T-helper 22 cell (primary cell): ENCODE data around the gene HNF4A.

Experiments used
- DNase-seq: peaks from one replicate; pipeline ENCODE4 v3.0.0-alpha.2; 2020; ENCODE audit warnings: low read depth

The HNF4A gene

DNA sequence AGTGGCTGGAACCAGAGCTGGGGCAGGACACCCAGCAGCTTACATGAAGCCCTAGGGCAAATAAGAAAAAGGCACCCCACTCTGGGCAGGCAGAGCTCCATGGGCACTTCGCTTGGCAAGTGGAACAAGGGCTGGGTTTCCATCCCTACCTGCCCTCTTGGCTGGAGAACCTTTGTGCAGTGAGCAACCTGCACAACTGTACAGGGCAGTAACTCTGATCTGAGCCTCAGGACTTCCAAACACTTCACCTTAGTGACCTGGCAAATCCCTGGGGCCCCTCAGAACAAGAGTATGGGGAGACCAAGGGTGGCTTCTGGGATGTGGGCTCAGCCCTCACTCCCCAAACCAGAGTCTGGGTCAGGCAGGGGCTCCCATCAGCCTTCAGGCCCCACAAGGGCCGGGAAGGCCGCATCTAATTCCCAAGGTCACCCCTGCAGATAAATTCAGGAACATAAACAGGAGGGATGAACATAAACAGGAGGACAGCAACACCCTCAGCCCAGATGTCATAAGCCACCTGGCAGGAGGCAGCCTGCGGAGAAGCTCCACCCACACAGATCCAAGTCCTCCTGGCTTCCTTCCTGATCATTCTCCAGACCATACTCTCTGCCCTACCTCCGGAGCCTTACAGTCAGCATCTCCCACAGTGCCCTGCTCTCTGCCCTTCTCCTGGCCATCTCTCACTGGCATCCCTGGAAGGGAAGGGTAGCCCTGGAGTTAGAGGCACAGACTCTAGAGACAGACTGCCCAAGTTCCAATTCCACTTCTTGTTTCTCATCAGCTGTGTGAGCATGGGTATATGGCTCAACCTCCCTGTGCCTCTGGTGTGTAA is 37.5 kb downstream of the HNF4A start:
- DNase-seq: no peak

DNA sequence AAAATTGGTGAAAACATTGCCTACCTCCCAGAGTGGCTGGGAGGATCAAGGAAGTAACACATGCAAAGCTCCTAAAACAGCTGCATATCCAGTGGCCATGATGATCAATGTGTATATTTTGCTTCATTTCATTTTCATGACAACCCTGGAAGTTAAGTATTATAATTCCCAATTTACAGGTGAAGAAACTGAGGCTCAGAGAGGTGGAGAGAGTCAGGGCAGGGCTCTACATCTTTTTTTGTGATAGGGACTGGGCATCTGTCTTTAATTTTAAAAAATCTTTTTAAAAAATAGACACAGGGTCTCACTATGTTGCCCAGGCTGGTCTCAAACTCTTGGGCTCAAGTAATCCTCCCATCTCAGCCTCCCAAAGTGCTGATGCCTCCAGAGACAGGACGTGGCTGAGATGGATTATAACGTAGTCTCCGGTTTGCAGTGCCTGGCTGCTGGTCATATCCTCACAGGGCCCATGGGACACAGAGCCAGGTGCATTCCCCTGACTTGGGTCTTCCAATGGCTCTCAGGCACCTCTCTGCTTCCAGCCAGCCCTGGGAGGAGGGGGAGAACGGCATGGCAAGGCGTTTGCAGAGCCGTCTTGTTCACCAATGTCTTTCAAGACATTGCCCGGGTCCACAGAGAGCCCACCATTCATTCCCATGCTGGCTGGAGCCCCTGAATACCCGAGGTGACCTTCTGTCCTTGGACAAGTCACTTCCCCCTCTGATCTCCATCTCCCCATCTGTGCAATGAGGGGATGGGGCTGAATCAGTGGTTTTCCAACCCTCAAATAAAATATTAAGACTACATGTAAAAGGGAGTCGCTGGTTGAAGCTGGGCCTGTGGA is 38.3 kb downstream of the HNF4A start:
- no peak for DNase-seq

DNA sequence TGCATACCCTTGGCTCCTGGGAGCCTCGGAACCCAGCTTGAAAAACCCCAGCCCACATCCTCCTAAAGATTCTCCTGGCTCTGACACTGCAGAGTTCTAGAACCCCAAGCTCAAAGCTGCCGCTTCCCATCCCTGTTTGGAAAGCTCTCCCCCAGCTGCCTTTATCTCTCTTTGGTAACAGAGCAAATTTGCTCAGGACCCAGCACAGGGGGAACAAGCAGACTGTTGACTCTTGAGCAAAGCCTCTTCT is 38.9 kb downstream of the HNF4A start:
- no peak for DNase-seq

DNA sequence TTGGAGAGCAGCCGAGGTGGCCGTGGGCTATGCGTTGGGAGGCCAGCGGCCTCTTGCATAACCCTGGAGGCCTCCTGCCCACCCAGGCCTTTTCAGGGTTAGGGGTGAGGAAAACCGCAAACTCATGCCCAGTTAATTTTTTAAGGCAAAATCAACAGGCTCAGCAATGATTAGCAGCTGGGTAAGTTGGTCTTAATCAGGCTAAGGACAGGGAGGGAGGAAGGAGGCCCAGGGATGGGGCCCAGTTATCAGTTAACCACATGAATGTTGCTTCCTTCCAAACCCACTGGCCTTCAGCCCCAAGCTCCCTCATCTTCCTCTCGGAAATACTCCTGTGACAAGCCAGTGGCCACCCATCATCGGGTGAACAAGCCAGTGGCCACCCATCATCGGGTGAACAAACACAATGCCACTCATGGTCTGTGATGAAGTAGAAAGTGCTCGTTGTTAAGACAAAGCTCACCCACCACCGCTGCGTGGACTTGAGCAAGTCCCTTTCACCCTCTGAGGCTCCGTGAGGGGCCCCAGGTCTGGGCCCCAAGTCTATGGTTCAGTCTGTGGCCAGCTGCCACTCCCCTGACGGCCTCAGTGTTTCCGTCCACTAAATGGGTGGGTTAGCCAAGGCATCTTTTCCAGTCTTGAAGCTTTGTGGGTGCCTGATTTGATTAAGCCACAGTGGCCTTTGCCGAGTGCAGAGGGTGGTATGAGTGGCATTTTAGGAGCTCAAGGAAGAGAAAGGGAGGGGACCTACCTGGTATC is 39.4 kb downstream of the HNF4A start:
- no peak for DNase-seq

DNA sequence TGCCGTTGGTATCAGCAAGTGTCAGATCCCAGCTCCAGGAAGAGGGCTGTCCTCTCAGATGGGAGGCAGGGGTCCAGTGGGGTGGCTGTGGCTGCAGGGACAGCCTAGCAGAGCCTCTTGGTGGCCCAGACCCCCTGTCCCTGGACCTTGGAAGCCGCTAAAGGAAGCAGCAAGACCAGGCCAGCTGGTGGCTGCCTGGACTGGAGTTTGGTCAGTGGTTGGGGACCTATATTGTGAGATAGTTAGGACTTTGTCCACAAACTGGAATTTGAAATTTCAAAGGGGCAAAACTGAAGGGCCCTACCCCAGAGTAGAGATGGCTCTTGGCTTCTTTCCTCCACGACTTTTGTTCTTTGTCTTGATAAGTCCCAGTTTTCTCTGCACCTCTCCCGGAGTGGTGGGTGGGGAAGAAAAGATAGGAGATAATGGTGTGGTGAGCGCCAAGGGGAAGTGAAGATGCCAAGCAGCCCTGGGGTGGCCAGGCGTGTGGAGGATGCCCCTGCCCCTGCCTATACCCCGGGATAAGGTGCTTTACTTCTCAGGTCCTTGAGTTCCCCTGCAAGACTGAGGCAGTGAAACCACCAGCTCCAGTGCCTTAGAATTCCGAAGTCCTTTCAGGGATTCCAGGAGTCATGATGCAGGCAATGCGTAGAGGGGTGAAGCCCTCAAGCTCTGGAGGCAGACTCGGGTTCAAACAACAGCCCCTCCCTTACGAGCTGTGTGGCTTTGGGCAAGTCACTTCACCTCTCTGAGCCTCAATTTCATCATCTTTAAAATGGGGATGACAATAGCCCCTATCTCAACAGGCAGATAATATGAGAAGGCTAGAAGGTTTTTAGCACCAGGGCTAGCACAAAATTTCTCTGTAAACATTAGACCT is 40.2 kb downstream of the HNF4A start:
- no peak for DNase-seq

DNA sequence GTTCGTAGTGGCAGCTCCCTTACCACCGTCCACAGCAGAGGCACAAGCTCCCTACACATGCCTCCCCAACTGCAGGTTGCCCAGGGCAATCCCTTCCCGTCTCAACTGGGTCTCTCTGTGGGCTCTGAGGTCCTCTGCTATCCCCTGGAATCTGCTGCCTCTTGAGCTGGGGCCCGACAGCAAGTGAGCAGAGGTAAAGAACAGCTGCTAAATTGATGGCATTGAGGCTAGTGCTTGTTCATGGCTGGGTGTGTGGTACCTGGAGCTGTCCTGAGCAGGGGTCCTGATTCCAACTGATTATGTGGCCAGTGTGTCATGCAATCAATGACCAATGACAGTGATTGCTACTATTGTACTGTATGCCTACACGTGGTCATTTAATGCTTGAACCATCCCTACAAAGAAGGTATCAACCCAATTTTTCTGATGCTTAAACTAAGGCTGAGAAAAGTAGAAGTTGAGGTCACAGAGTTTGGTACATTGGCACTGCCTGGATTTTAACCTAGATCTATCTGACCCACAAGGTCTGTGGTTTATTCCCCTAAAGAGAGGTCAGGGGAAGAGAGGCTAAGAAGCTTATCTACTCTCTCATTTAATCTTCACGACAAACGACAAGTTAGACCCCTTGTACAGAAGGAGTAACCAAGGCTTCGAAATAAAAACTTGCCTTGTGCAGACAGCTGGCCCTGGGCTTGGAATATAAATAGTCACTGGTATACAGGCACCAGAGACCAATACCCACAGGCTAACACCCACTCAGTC is 41.1 kb downstream of the HNF4A start:
- DNase-seq: no peak

DNA sequence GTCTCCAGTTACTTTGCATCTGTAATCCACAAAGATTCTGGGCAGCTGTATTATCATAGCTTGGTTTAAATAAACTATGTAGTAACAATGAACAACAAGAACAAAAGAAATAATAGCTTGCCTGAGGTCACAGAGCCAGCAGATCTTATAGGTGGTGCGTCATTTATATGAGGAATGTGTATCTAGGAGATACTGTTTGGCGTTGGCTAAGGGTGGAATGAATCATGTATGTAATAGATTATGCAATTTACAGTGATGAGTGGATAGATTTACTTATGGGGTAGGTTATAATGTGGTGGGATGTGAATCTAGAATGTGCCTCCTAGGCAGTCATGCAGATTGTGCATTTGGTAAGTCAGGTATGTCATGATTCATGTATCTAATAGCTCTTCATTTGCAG is 42.8 kb downstream of the HNF4A start:
- DNase-seq: no peak

DNA sequence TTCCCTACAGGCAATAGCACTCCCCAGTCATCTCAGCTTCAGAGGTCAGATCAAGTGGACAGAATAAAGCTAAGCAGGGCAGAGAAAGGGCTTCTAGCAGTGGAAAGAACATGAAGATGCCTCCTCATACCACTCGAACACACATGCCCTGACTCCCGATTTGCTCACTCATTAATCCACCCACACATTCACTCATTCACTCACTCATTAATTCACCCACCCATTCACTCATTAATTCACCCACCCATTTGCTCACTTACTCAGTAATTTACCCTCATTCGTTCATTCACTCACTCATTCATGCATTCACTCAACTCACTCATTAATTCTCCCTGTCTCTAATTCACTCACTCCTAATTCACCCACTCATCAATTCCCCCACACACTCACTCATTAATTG is 43.9 kb downstream of the HNF4A start:
- DNase-seq: no peak

DNA sequence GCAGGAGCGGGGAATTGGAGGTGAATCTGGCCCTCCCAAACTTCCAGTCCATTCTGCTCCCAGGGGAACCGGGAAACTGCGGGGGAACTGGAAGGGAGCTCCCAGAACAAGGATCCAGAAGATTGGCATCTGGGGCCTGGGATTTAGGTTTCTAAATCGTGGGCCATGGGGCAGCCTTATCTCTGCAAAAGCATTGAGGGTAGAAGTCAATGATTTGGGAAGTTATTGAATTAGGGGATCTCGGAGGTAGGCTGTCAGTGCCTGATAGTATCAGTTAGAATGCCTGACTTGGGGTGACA is 45.1 kb downstream of the HNF4A start:
- no peak for DNase-seq

DNA sequence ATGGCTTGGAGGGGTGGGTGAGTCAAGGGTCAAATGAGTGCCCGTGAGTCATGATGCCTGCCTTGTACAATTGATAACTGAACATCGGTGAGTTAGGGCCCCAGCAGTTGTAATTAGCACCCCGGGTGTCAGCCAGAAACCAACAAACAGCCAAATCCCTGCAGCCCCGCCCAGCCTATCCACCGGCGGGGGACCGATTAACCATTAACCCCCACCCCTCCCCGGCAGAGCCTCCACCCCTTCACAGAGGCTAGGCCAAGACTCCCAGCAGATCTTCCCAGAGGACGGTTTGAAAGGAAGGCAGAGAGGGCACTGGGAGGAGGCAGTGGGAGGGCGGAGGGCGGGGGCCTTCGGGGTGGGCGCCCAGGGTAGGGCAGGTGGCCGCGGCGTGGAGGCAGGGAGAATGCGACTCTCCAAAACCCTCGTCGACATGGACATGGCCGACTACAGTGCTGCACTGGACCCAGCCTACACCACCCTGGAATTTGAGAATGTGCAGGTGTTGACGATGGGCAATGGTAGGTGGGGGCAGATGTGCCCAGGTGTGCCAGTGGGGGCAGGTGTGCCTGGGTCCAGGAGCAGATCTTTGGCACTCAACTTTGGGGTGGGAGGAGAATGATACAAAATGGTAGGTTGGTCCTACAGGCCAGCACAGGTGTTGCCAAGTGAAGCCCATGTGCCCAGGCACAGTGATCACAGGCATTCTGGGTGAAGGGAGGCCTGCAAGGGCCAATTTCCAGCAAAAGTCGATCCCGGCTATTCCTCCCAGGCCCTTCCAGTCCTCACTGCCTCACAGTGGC is 45.7 kb downstream of the HNF4A start:
- no peak for DNase-seq

DNA sequence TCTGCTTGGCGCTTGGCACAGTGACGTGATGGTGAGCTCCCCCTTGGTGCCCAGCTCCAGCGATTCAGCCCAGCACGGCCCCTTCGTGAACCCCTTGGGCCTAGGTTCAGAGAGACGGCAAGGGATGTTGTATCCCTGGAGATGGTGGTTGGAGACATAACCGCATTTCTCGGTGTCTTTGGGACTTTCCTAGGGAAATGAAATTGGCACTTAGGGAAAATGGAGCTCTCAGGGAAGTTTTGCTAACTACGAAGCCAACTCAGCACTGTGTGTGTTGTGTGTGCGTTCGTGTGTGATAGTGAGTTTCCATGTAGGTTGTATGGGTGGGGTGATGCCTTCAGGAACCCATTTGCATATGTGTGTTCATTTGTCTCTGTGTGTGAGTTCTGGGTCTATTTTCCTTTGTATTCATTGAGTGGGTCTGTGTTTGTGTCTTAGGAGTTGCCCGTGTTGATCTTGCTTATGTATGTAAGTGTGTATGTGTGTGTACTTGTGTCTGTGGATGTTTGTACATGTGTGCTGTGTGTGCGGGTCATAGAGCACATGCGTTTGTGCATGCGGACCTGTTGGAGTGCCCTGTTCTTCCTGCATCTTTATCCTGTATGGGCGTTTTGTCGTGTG is 46.4 kb downstream of the HNF4A start:
- DNase-seq: no peak

DNA sequence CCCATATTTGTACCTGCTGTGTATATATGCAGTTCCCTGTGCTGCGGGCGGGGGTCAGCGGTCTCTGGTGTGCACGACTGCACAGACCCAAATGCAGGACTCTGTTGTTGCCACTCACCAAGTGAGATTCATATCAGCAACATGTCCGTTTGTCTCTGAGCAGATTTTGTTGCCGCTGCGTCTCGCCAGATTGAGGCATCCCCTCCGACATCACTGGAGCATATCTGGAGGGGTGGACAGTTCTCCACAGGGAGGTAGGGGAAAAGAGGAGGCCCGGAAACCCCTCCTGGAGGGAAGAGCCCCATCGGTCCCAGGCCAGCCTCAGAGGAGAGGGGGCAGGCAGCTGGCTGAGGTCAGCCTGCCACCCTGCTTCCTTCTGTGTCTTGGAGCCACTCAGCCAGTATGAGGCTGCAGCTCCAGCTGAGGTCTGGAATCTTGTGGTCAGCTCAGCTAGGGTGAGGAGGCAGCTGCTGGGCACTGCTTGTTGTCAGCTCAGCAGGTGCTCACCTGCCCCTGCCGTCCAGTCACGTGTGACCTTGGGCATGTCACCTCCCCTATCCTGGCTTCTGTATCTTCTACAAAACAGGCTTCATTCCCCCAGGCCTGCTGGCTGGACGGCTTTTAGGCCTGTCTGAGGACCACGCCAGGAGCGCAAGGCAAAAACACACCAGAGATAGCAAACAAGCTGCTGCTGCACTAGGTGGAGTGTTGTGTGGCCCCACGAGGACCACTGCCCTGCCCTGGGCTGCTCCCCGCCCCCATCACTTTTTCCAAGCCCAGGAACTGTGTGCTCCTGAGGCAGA is 47.1 kb downstream of the HNF4A start:
- DNase-seq: no peak

DNA sequence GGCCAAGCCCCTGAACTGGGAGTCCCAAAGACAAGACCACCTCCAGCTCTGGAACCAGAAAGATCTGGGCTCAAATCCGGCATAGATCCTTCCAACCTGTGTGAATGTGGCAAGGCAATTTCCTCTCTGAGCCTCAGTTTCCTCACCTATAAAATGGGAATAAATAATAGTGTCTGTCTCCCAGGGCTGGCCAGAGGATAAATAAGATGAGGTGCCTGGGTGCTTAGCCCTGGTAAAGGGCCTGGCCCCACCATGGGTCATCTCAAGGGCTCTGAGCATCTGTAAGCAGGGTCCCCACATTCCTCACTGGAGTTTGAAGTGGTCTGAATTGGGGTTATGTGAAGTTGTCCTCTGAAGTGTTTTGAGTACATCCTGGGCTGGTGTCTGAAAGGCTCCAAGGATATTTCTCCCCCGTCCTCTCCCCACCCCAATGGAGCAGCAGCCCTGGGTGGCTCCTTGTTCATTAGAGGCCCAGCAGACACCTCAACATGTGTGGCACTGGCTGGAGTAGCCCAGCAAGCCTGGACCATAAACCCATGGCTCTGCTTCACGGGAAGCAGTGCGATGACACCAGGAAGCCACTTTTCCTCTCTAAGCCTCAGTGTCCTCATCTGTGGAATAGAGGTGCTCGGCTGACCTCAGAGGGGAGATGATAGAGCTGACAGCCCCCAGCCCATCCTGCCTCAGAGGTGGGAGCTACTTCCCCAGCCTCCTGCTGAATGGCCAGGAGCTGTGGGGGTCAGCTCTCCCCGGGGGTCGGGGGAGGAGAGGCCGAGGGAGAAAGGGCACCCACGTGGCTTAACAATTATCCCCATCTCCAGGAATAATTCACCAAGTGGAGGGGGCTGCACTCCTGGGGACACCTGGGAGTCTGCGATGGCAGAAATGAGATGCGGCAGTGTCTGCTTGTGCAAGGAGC is 48.0 kb downstream of the HNF4A start:
- no peak for DNase-seq

DNA sequence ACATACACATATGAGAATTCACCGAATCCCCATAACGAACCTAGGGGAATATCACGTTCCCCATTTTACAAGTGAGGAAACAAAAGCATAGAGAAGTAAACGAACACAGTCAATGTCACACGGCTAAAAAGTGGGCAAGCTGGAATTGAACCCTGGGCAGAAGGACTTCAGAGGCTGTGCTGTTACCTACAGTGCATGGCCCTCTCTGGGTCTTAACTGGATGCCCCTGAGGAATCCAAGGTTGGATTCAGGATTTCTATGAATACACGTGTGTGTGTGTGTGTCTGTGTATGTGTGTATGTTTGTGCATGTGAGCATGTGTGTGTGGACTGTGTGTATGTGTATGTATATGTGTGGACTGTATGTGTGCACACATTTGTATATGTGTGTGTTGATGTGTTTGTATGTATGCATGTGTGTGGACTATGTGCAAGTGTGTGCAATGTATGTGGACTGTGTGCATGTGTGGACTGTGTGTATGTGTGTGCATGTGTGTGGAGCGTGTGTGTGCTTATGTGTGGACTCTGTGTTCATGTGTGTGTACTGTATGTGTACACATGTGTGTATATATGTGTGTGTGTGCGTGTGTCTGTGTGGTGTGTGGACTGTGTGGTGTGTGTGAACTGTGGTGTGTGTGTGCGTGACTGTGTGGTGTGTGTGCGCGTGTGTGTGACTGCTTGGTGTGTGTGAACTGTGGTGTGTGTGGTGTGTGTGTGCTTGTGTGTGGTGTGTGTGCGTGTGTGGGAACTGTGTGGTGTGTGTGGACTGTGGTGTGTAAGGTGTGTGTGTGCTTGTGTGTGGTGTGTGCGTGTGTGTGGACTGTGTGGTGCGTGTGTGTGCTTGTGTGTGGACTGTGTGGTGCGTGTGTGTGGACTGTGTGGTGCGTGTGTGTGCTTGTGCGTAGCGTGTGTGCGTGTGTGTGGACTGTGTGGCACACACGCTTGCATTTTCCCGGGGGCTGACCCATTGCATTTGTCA is 49.0 kb downstream of the HNF4A start:
- DNase-seq: no peak

DNA sequence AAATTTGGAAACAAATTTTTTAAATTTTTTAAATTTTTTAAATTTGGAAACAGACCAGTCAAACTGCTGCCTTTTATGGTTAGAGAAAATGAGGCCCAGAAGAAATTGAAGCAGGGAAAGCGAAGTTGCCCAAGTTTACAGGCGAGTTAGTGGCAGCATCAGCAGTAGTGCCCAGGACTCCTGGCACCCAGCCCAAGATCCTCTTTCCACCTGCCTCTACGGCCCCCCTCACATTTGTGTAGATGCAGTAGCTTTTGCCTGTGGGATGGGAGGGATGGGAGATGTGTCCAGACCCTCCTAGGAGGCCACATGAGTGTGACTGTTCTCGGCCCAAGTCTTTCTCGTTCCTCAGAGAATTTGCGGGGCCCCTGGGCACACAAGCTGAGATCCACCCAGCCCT is 49.8 kb downstream of the HNF4A start:
- no peak for DNase-seq

DNA sequence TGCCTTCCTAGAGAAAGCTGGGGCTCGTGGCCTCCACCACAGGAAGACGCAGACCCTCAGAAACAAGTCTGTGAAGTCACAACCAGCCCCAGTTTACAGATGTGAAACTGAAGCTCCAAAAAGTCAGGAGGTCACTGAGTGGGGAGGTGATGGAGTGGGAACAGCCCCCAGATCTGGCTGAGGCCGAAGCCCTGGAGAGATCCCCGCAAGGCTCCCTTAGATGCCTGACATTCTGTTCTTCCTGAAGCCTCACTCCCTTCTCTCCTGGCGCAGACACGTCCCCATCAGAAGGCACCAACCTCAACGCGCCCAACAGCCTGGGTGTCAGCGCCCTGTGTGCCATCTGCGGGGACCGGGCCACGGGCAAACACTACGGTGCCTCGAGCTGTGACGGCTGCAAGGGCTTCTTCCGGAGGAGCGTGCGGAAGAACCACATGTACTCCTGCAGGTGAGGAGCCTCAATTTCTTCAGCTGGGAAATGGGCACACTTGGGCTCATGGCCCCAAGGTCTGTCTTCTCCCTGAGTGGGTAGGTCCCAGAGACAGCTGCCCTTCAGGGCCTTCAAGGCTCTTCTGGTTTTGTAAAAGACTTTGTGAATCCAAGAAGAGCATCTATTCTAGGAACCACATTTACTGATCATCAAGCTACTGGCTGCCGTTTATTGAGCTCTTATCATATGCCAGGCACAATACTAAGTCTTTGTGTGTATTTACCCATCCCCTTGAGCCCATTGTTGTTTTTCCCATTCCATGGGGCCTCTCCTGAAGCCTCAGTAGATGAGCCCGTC is 50.5 kb downstream of the HNF4A start:
- DNase-seq: no peak
